WERI-Rb-1 (cell line): ENCODE data around the gene FRMPD4.

ENCODE experiments used
- DNase-seq: peaks from one replicate; pipeline ENCODE4 v3.0.0-alpha.2; 2020
- H3K27ac ChIP-seq: fragments of 250-450 bp; sonication (Bioruptor Pico); 2 replicates; pipeline ENCODE4 v1.5.1; 2020; ENCODE audit warnings: mild to moderate bottlenecking, moderate library complexity
- H3K27me3 ChIP-seq: fragments of 250-450 bp; sonication (Bioruptor Pico); 2 replicates; pipeline ENCODE4 v1.5.1; 2021; ENCODE audit warnings: mild to moderate bottlenecking, low read depth, moderate library complexity; ENCODE audit not compliant: insufficient read depth, severe bottlenecking
- H3K36me3 ChIP-seq: fragments of 250-450 bp; sonication (Bioruptor Pico); 2 replicates; pipeline ENCODE4 v1.5.1; 2020; ENCODE audit warnings: mild to moderate bottlenecking, moderate library complexity
- H3K4me3 ChIP-seq: 2 replicates; pipeline ENCODE4 v1.5.1; 2011; ENCODE audit warnings: low read depth, mild to moderate bottlenecking, control low read depth, low read length
- H3K9me3 ChIP-seq: fragments of 250-450 bp; sonication (Bioruptor Pico); 2 replicates; pipeline ENCODE4 v1.5.1; 2021; ENCODE audit warnings: mild to moderate bottlenecking, moderate library complexity; ENCODE audit not compliant: severe bottlenecking
- TF ChIP-seq, protein P1 (sequence below): IDR thresholded peaks from 2 replicates; pipeline ENCODE4 v1.5.1; 2011; ENCODE audit warnings: low read depth, mild to moderate bottlenecking, control low read depth, inconsistent platforms, low read length

The FRMPD4 gene

GRCh38 chrX:12240491-12240890, 102.2 kb downstream of the FRMPD4 start:
- no peaks in the 10 kb centered on the region for H3K9me3 ChIP-seq
- no peaks in the 10 kb centered on the region for H3K36me3 ChIP-seq
- H3K4me3 ChIP-seq, result no peak overlapping the region
- H3K27me3 ChIP-seq, result peaks cover 16% of the 10 kb centered on the region
- no peak overlapping the region for H3K27ac ChIP-seq
- no peak for DNase-seq
- TF ChIP-seq, protein P1, sequence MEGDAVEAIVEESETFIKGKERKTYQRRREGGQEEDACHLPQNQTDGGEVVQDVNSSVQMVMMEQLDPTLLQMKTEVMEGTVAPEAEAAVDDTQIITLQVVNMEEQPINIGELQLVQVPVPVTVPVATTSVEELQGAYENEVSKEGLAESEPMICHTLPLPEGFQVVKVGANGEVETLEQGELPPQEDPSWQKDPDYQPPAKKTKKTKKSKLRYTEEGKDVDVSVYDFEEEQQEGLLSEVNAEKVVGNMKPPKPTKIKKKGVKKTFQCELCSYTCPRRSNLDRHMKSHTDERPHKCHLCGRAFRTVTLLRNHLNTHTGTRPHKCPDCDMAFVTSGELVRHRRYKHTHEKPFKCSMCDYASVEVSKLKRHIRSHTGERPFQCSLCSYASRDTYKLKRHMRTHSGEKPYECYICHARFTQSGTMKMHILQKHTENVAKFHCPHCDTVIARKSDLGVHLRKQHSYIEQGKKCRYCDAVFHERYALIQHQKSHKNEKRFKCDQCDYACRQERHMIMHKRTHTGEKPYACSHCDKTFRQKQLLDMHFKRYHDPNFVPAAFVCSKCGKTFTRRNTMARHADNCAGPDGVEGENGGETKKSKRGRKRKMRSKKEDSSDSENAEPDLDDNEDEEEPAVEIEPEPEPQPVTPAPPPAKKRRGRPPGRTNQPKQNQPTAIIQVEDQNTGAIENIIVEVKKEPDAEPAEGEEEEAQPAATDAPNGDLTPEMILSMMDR, result no peak

- no peak for DNase-seq
- Histone ChIP-seq H3K36me3 (no peaks in the 10 kb centered on the region), H3K27ac (no peak overlapping the region), H3K9me3 (no peaks in the 10 kb centered on the region), H3K4me3 (no peak overlapping the region), H3K27me3 (peaks cover 20% of the 10 kb centered on the region)
- TF ChIP-seq, protein P1, result no peak
Observed at GRCh38 chrX:12241026-12241425, 102.8 kb downstream of the FRMPD4 start.

DNA sequence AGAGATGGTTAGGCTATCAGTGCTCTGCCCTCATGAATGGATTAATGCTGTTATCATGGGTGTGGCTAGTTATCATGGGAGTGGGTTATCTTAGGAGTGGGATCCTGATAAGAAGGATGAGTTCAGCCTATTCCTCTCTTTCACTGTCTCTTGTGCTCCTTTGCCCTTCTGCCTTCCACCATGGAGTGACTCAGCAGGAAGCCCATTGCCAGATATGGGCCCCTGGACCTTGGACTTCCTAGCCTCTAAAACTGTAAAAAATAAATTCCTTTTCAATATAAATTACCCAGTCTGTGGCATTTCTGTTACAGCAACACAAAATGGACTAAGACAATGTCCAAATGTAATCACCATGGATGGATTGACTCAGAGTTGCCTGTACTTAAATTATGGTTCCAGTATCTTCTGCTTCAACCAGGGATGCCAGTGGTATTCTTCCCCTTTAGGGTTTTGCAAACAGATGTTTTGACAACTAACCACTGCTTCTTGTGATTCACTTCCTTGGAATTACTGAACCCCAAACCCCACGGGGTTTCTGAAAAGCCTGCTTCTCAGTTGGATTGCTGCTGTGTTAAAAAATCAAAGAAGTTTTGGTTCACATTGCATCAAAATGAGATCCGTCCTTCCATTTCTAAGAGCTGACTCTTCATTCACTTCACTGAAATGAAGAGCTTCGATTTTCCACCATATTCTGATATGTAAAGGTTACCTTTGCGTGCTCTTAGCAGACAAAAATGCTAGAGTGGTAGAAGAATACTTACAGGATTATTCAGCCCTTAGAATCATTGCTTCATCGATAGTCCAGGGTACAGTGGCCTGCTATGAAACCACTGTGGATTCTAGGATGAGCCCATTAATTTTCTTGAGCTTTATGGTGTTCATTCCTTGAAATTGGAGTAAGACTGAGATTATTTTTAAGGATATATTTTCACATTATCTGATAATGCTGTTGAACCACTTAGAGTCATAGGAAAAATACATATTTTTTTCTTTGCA, 107.7 kb downstream of the FRMPD4 start:
- H3K27ac ChIP-seq, result no peak overlapping the region
- TF ChIP-seq, protein P1, result no peak
- no peak for DNase-seq

GRCh38 chrX:12249997-12250396, 111.7 kb downstream of the FRMPD4 start:
- DNase-seq, result no peak
- no peak overlapping the region for H3K27ac ChIP-seq
- TF ChIP-seq, protein P1, result no peak
- H3K4me3 ChIP-seq, result no peak overlapping the region
- H3K9me3 ChIP-seq, result no peaks in the 10 kb centered on the region
- peaks cover 21% of the 10 kb centered on the region for H3K27me3 ChIP-seq
- H3K36me3 ChIP-seq, result no peaks in the 10 kb centered on the region

More for the DNA sequence above, 107.7 kb downstream of the FRMPD4 start:
- no peaks in the 10 kb centered on the region for H3K36me3 ChIP-seq
- H3K9me3 ChIP-seq, result no peaks in the 10 kb centered on the region
- no peak overlapping the region for H3K4me3 ChIP-seq
- H3K27me3 ChIP-seq, result peaks cover 23% of the 10 kb centered on the region

GRCh38 chrX:12263211-12263610, 124.9 kb downstream of the FRMPD4 start:
- no peaks in the 10 kb centered on the region for H3K9me3 ChIP-seq
- H3K4me3 ChIP-seq, result no peak overlapping the region
- no peak for DNase-seq
- H3K36me3 ChIP-seq, result no peaks in the 10 kb centered on the region
- peaks cover 14% of the 10 kb centered on the region for H3K27me3 ChIP-seq
- no peak overlapping the region for H3K27ac ChIP-seq
- TF ChIP-seq, protein P1, result no peak
